ENCODE results near the gene USP54.
"Not testable (repeated sequence)": the region's sequence is repeated elsewhere in the genome, so short reads cannot be mapped to it uniquely, and the experiment has no call there.

The USP54 gene

GRCh38 chr10:73588656-73589055, 2.5 kb downstream of the USP54 start:
- TF ChIP-seq CTCF (IDR thresholded peaks at IDR 0.05; ENCODE audit: low read depth, low read length): no peak
- no peak for DNase-seq (ENCODE audit: extremely low read depth, low read depth)

- TF ChIP-seq CTCF (IDR thresholded peaks at IDR 0.05; ENCODE audit: low read depth, low read length): no peak
Measured at GRCh38 chr10:73586583-73586984, 4.6 kb downstream of the USP54 start.

GRCh38 chr10:73585327-73585726, 5.8 kb downstream of the USP54 start:
- TF ChIP-seq CTCF (IDR thresholded peaks at IDR 0.05; ENCODE audit: low read depth, low read length): no peak
- DNase-seq (ENCODE audit: extremely low read depth, low read depth): no peak

More at GRCh38 chr10:73586583-73586984, 4.6 kb downstream of the USP54 start:
- no peak for DNase-seq (ENCODE audit: extremely low read depth, low read depth)

- TF ChIP-seq CTCF (IDR thresholded peaks at IDR 0.05; ENCODE audit: low read depth, low read length): no peak
- no peak for DNase-seq (ENCODE audit: extremely low read depth, low read depth)
Measured at GRCh38 chr10:73584737-73585136, 6.4 kb downstream of the USP54 start.

GRCh38 chr10:73581918-73582317, 9.2 kb downstream of the USP54 start:
- no peak for TF ChIP-seq CTCF (IDR thresholded peaks at IDR 0.05; ENCODE audit: low read depth, low read length)
- no peak for DNase-seq (ENCODE audit: extremely low read depth, low read depth)

- DNase-seq (ENCODE audit: extremely low read depth, low read depth): not testable (repeated sequence)
Measured at GRCh38 chr10:73578927-73579326, 12.2 kb downstream of the USP54 start.

- TF ChIP-seq CTCF (IDR thresholded peaks at IDR 0.05; ENCODE audit: low read depth, low read length): no peak
- DNase-seq (ENCODE audit: extremely low read depth, low read depth): no peak
Measured at GRCh38 chr10:73577788-73578187, 13.4 kb downstream of the USP54 start.

- no peak for DNase-seq (ENCODE audit: extremely low read depth, low read depth)
- TF ChIP-seq CTCF (IDR thresholded peaks at IDR 0.05; ENCODE audit: low read depth, low read length): no peak
Measured at GRCh38 chr10:73576890-73577591, 14.1 kb downstream of the USP54 start.

Measured in AG09319 (cell line).